ENCODE measurements around the gene CDC42. TPM values are rescaled to one million over a fixed set of nuclear protein-coding genes. Genes with fewer than 3 reads are reported as not detected.
"Not testable (repeated sequence)": the region's sequence is repeated elsewhere in the genome, so short reads cannot be mapped to it uniquely, and the experiment has no call there.

The CDC42 gene
- total and polyA plus RNA-seq, 2 of the 4 experiments (the other 2 are of a cell fraction) = 162 to 609 TPM

DNA sequence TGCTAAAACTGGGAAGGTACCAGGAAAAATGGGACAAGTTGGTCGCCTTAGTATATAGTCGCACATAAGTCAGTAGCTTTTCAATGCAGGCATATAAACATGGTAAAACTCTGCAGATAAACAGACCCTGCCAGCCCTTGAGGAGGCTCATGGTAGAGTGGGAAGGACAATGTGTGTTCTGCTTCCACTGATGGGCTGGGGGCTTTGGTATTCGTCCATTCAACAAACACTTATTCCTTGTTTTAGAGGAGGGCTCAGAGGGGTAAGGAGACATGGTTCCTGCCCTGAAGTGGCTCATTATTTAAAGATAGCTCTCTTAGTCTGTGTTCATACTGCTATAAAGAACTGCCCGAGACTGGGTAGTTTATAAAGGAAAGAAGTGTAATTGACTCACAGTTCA is 39.8 kb upstream of the CDC42 start:
- H3K9me3 ChIP-seq (ENCODE audit: control insufficient read depth, insufficient read depth, low read length); ATAC-seq (ENCODE audit: low read depth); CTCF ChIA-PET; H3K27ac ChIP-seq (ENCODE audit: insufficient read depth, low read length); H3K4me3 ChIP-seq (ENCODE audit: insufficient read depth, low read depth, low read length); H3K14ac ChIP-seq (replicated peaks; ENCODE audit: low read depth, low read length); in situ Hi-C loops (cut with MboI; ENCODE audit: low sequenced_read_pairs); H3K18ac ChIP-seq (ENCODE audit: low read depth, low read length); H3K9me1 ChIP-seq (ENCODE audit: insufficient read depth, low read length); H2BK120ac ChIP-seq (ENCODE audit: low read depth, low read length); H4K91ac ChIP-seq (ENCODE audit: insufficient read depth, low read depth, low read length); H3K4me2 ChIP-seq (ENCODE audit: low read depth, low read length); H3K4ac ChIP-seq (ENCODE audit: low read depth, low read length); DNase-seq; H3K27me3 ChIP-seq (ENCODE audit: control insufficient read depth, insufficient read depth, low read length); H2BK5ac ChIP-seq (ENCODE audit: low read depth, low read length, poor library complexity, severe bottlenecking); dilution Hi-C loops (cut with HindIII; ENCODE audit: low sequenced_read_pairs, unreplicated experiment); BruUV-seq (replicated peaks); H4K5ac ChIP-seq (ENCODE audit: low read depth, low read length); H2BK15ac ChIP-seq (ENCODE audit: low read depth, low read length); H4K8ac ChIP-seq (ENCODE audit: low read depth in 2 of 2, low read length in 2 of 2); H2AFZ ChIP-seq (replicated peaks; ENCODE audit: low read length, poor library complexity); H2AK5ac ChIP-seq (ENCODE audit: low read depth, low read length); H3K79me1 ChIP-seq (ENCODE audit: low read depth in 1 of 2, low read length in 2 of 2); H3K36me3 ChIP-seq (ENCODE audit: control insufficient read depth, insufficient read depth, low read length); H3K9ac ChIP-seq (ENCODE audit: low read depth, low read length); H2AK9ac ChIP-seq (replicated peaks; ENCODE audit: low read depth, low read length, poor library complexity); H3K23ac ChIP-seq (ENCODE audit: low read depth, low read length); H3K56ac ChIP-seq (ENCODE audit: extremely low read depth, insufficient read depth, low read length); H4K20me1 ChIP-seq (ENCODE audit: insufficient read depth, low read length); H2BK20ac ChIP-seq (ENCODE audit: low read depth, low read length); H3K4me1 ChIP-seq (ENCODE audit: control insufficient read depth, insufficient read depth, low read length): not testable (repeated sequence)
- WGBS, 2 experiments (ENCODE audit: extremely low coverage in 2 of 2, insufficient read length in 1 of 2) = no CpG with 5 or more reads among the region's 4 CpGs
- POLR2A ChIA-PET (ENCODE audit: unreplicated experiment) = interaction anchor here (0.6 kb wide), 1 partner anchor 13 kb away, joined by 3 read pairs; no protein-coding TSS in a partner anchor
- intact Hi-C loops (cut with micrococcal nuclease) = loop anchor here (10.0 kb wide), 1 partner anchor 262 kb away; no protein-coding TSS in a partner anchor

DNA sequence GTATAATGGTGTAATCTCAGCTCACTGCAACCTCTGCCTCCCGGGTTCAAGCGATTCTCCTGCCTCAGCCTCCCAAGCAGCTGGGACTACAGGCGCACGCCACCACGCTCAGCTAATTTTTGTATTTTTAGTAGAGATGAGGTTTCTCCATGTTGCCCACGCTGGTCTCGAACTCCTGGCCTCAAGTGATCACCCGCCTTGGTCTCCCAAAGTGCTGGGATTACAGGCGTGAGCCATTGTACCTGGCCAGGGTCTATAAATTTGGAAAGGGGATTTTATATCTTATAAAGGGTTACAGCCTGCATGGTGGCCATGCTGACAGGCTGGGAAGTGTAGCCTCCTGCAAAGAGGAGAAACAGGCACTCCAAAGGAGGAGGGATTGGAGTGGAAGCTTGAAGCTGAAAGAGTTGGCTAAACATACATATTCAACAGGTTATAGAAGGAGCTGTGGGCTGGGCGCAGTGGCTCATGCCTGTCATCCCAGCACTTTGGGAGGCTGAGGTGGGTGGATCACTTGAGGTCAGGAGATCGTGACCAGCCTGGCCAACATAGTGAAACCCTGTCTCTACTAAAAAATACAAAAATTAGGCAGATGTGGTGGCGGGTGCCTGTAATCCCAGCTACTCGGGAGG is 37.8 kb upstream of the CDC42 start:
- H3K23ac ChIP-seq (ENCODE audit: low read depth, low read length); H3K9ac ChIP-seq (ENCODE audit: low read depth, low read length); H3K56ac ChIP-seq (ENCODE audit: extremely low read depth, insufficient read depth, low read length); H4K20me1 ChIP-seq (ENCODE audit: insufficient read depth, low read length); dilution Hi-C loops (cut with HindIII; ENCODE audit: low sequenced_read_pairs, unreplicated experiment); H3K9me3 ChIP-seq (ENCODE audit: control insufficient read depth, insufficient read depth, low read length); H3K4me2 ChIP-seq (ENCODE audit: low read depth, low read length); H4K8ac ChIP-seq (ENCODE audit: low read depth in 2 of 2, low read length in 2 of 2); H3K4me3 ChIP-seq (ENCODE audit: insufficient read depth, low read depth, low read length); ATAC-seq (ENCODE audit: low read depth); H4K91ac ChIP-seq (ENCODE audit: insufficient read depth, low read depth, low read length); H3K27ac ChIP-seq (ENCODE audit: insufficient read depth, low read length); H2AK9ac ChIP-seq (replicated peaks; ENCODE audit: low read depth, low read length, poor library complexity); DNase-seq; H3K9me1 ChIP-seq (ENCODE audit: insufficient read depth, low read length); H2BK5ac ChIP-seq (ENCODE audit: low read depth, low read length, poor library complexity, severe bottlenecking); in situ Hi-C loops (cut with MboI; ENCODE audit: low sequenced_read_pairs); H3K27me3 ChIP-seq (ENCODE audit: control insufficient read depth, insufficient read depth, low read length); H3K4me1 ChIP-seq (ENCODE audit: control insufficient read depth, insufficient read depth, low read length); H2BK120ac ChIP-seq (ENCODE audit: low read depth, low read length); H2AK5ac ChIP-seq (ENCODE audit: low read depth, low read length); H2BK20ac ChIP-seq (ENCODE audit: low read depth, low read length); H3K14ac ChIP-seq (replicated peaks; ENCODE audit: low read depth, low read length); POLR2A ChIA-PET (ENCODE audit: unreplicated experiment); BruUV-seq (replicated peaks); H3K18ac ChIP-seq (ENCODE audit: low read depth, low read length); H3K36me3 ChIP-seq (ENCODE audit: control insufficient read depth, insufficient read depth, low read length); H2BK15ac ChIP-seq (ENCODE audit: low read depth, low read length); H4K5ac ChIP-seq (ENCODE audit: low read depth, low read length); CTCF ChIA-PET; H3K79me1 ChIP-seq (ENCODE audit: low read depth in 1 of 2, low read length in 2 of 2); H3K4ac ChIP-seq (ENCODE audit: low read depth, low read length); H2AFZ ChIP-seq (replicated peaks; ENCODE audit: low read length, poor library complexity): not testable (repeated sequence)
- intact Hi-C loops (cut with micrococcal nuclease) = loop anchor here (10.0 kb wide), 1 partner anchor 260 kb away; no protein-coding TSS in a partner anchor
- WGBS, 2 experiments (ENCODE audit: extremely low coverage in 2 of 2, insufficient read length in 1 of 2) = 93% methylated on average over 6 of the region's 13 CpGs; no CpG with 5 or more reads in 1 of the 2 experiments

Data from IMR-90 (cell line).